GM18951 (cell line): ENCODE measurements around the gene HLX.

Source experiments
- POLR2A ChIP-seq: IDR thresholded peaks from 4 replicates; pipeline ENCODE4 v1.6.1; 2011; ENCODE audit warnings: mild to moderate bottlenecking; ENCODE audit not compliant: insufficient read length, insufficient read depth; ENCODE audit errors: extremely low read depth
- in situ Hi-C: fragments of 300-500 bp; cut with MboI; formaldehyde crosslinking; loops from one replicate; pipeline ENCODE4 v1.12.0; 2022; ENCODE audit warnings: low sequenced_read_pairs, mixed read lengths, inconsistent platforms; ENCODE audit not compliant: unreplicated experiment

HLX gene

DNA sequence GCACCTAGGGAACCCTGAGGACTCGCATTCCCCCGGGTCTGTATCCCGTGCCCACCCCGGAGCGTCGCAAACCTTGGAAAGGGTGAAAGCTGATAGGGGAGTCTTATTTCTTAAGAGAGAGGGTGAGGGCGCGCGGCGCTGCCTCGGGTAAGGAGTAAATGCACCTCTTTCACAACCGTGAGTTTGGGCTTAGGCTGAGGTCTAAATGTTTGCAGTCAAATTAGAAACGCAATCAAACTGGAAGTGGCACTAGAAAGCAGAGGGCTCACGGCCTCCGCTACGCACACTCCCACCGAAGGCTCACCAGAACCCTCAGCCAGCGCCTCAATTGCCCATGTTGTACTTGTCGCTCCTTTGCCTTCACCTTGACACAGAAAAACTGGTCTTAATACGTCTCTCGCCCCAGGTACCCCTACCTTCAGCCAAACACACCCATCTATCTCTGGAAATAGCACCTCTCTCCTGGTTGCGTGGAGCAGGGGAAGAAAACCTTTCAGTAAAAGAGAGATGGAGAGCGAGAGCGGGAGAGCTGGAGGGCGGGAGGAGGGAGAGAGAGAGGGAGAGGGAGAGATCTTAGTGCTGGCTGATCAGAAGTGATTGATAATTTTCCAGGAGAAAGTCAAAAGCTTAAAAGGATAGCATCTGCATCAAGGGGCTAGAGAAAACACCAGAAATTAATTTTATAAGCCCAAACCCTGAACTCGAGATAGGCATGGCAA, 1.7 kb upstream of the HLX start:
- no peak for TF ChIP-seq POLR2A
- in situ Hi-C loops: no loop called here

DNA sequence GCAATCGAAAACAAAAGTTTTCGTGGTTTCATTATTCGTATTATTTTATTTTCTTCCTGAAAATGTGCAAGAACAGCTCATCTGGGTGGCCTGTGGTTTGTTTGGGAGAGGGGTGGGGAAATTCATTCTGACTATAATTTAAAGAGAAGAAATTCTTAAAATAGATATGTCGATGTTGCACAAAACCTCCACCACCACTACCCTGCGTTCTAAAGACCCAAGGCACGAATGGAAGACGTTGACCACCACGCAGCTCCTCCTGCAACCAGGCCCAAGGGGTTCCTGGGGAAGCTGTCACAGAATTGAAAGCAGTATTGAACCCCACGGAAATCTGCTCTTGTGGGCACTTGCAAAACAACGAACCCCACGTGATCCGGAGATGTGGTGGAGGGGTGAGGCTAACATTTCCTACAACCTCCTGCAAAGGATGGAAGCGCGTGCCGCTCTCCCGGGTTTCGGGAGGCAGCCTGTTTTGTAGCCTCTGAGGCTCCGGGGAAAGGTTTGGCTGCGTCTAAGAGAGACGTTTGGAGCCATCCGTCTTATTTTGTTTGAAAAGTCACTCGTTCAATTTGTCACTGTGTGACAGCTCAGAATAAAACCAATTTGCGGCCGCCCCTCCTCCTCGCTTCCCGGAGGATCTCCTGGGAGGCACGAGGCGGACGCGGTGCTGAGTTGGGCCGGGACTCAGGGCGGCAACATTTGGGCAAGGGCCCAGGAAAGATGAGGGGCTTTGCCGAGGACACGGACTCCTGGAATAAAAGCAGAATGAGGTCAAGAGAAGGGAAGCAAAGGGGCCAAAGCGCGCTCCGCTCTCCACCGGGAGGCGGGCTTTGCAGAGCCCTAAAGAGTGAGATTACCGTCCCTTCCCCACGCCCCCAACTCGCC, 810 bp upstream of the HLX start:
- TF ChIP-seq POLR2A: no peak
- in situ Hi-C loops: no loop called here

DNA sequence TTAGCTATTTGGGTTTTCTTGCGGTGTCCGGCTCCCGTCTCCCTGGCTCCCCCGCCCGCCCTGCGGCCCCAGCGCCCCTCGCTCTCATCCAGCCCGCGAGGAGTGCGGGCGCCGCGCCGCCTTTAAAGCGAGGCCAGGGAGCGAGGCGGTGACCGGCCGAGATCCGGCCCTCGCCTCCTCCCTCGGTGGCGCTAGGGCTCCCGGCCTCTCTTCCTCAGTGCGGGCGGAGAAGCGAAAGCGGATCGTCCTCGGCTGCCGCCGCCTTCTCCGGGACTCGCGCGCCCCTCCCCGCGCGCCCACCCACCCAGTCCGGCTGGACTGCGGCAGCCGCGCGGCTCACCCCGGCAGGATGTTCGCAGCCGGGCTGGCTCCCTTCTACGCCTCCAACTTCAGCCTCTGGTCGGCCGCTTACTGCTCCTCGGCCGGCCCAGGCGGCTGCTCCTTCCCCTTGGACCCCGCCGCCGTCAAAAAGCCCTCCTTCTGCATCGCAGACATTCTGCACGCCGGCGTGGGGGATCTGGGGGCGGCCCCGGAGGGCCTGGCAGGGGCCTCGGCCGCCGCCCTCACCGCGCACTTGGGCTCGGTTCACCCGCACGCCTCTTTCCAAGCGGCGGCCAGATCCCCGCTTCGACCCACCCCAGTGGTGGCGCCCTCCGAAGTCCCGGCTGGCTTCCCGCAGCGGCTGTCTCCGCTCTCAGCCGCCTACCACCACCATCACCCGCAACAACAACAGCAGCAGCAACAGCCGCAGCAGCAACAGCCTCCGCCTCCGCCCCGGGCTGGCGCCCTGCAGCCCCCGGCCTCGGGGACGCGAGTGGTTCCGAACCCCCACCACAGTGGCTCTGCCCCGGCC, 492 bp downstream of the HLX start:
- no peak for TF ChIP-seq POLR2A
- in situ Hi-C loops: loop anchor here (10.0 kb wide), 1 partner anchor 325 kb away; no protein-coding TSS in a partner anchor

DNA sequence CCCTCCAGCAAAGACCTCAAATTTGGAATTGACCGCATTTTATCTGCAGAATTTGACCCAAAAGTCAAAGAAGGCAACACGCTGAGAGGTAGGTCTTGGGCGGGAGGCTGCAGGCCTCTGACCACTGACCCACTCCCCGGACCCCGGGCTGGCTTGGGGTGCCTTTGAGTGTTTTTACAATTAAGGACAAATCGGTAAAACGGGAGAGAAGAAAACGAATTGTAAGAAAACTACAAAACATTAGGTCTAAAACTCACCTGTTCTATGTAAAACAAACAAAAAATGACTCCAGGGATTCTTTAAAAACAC, 1.1 kb downstream of the HLX start:
- TF ChIP-seq POLR2A: no peak
- in situ Hi-C loops: loop anchor here (10.0 kb wide), 1 partner anchor 324 kb away; no protein-coding TSS in a partner anchor

DNA sequence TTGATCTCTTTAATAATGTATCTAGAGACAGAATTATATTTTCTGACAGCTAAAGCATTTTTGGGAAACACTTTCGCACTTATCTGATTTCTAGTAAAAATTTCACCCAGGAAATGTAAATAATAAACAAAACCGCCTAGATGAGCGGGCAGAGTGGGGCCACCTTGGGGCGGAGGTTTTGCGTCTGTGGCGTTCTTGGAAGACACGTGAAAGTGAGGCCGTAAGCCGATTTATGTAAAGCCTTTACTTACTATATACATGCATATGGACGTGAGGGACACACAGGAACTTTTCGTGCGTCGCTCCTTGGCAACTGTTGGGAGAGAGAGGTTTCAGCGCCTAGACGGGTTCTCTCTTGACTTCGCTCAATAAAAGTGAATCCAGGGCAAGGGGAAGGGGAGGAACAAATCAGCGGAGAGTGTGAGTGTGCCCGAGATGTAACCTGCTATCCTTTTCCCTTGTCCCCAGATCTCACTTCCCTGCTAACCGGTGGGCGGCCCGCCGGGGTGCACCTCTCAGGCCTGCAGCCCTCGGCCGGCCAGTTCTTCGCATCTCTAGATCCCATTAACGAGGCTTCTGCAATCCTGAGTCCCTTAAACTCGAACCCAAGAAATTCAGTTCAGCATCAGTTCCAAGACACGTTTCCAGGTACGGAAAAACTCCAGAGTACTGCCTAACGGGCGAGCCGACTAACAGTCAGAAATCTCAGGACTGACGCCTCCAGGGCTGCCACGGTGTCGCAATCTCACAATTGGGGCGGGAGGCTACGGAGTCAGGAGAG, 1.7 kb downstream of the HLX start:
- in situ Hi-C loops: loop anchor here (10.0 kb wide), 1 partner anchor 324 kb away; no protein-coding TSS in a partner anchor
- TF ChIP-seq POLR2A: no peak

DNA sequence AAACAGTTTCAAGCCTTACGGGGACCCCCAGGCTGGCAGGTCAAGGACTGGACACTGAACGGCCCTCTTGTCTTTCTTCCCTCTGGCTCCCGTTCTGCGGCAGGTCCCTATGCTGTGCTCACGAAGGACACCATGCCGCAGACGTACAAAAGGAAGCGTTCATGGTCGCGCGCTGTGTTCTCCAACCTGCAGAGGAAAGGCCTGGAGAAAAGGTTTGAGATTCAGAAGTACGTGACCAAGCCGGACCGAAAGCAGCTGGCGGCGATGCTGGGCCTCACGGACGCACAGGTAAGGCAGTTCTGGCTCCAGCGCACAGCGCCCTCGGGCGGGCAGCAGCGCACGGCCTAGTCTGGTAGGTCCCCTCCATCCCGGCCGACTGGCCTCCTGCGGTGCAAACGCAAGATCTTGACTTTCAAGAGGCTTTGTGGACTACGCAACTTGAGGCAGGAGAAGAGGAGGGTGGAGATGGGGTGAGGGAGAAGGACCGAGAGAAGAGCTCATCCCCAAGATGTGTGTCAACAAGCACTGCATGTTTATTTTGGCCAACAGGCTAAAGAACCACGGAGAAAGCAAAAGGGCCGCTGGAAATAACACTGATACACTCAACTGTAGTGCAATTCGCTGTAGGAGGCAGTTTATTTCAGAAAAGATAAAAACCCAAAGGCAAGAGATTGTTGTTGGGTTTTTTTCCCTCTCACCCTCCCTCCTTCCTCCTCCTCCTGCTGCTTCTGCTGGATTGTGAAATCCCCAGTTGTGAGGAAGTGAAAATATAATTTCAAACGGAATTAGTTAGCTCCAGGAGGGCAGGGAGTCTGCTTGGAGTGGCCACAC, 3.0 kb downstream of the HLX start:
- TF ChIP-seq POLR2A: no peak
- in situ Hi-C loops: loop anchor here (10.0 kb wide), 1 partner anchor 323 kb away; no protein-coding TSS in a partner anchor

DNA sequence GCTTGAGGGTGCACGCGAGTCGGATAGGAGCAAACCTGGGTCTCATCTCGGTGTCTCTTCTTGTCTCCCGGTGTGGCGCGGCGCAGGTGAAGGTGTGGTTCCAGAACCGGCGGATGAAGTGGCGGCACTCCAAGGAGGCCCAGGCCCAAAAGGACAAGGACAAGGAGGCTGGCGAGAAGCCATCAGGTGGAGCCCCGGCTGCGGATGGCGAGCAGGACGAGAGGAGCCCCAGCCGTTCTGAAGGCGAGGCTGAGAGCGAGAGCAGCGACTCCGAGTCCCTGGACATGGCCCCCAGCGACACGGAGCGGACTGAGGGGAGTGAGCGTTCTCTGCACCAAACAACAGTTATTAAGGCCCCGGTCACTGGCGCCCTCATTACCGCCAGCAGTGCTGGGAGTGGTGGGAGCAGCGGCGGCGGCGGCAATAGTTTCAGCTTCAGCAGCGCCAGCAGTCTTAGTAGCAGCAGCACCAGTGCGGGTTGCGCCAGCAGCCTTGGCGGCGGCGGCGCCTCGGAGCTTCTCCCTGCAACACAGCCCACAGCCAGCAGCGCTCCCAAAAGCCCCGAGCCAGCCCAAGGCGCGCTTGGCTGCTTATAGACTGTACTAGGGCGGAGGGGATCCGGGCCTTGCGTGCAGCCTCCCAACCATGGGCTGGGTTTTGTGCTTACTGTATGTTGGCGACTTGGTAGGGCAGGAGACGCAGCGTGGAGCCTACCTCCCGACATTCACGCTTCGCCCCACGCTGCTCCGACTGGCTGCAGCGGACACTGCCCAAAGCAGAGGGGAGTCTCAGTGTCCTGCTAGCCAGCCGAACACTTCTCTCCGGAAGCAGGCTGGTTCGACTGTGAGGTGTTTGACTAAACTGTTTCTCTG, 5.1 kb downstream of the HLX start:
- in situ Hi-C loops: loop anchor here (10.0 kb wide), 1 partner anchor 320 kb away; no protein-coding TSS in a partner anchor
- TF ChIP-seq POLR2A: no peak

DNA sequence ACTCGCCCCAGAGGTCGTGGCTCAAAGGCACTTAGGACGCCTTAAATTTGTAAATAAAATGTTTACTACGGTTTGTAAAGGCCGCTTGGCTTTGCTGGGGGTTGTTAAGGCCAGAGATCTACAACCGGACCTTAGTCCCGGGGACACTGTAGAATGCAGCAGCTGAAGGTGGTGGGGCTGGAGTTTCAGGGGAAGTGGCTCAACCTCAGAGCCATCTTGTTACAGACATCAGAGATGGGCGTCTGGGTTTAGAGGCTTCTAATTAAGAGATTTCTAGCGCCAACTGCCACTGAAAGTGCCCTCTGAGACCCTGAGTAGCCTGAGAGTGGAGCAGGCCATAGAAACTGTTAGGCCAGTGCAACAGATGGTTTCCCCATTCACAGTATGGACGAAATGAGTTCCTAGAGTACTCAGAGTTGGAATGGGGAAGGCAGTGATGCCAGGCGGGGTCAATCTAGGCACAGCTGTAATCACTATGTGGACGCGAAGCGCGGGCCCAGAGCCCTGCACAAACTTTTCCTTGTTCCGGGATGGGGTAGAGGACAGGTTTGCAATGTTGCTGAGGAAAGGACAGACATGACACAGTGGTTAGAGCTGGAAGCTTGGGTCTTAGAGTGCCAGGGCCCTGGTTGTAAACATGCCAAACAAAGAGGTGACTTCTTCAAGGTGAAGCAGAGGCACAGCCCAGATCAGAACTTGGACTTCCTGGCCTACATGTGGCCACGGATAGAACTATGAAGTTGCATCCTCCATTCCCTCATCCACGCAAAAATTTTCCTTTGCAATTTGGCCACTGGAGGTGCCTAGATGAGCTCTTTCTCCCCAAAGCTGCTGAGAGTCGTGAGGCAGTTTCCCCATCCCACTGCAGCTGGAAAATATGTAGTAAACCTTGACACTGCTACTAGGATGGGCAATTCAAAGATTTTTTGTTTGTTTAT, 6.0 kb downstream of the HLX start:
- in situ Hi-C loops: loop anchor here (10.0 kb wide), 1 partner anchor 320 kb away; no protein-coding TSS in a partner anchor
- no peak for TF ChIP-seq POLR2A

DNA sequence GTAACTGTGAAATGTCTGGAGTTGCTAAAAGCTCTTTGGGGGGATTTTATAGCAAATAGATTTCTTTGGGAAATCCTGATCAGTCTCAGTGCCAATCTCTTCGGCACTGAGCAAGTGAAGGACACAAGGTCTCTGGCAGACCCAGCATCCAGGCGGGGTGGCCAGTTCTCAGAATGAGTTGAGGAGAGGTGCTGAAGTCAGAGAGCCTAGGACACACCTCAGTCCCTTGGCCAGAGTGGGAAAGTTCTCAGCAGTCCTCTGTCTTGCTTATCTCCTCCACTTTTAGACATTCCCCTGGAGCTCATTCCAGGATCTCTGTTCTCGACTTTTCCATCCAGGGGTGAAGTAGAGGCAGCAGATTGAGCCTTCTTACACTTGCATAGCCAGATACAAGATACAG, 6.7 kb downstream of the HLX start:
- in situ Hi-C loops: loop anchor here (10.0 kb wide), 1 partner anchor 319 kb away; no protein-coding TSS in a partner anchor
- no peak for TF ChIP-seq POLR2A
